IMR-90 (cell line): ENCODE measurements around the gene ALPK3. TPM values are rescaled to one million over a fixed set of nuclear protein-coding genes. Genes with fewer than 3 reads are reported as not detected.

Experiments used
- ATAC-seq: fragments of 200-7000 bp; cut with Tn5 transposase; 2 replicates; pipeline ENCODE4 v1.9.1; 2020; ENCODE audit warnings: low read depth, mild to moderate bottlenecking, moderate library complexity
- BruUV-seq: library from RNA; stranded (reverse); fragments of 400-500 nt; replicated peaks from 2 replicates; lab custom pipeline; 2021; lab: Mats Ljungman, UMichigan
- CTCF ChIA-PET: fragments of 300-600 bp; formaldehyde crosslinking; extraction: SDS; loops from one replicate; lab custom pipeline; 2021; ENCODE audit warnings: antibody characterized with exemption; lab: Yijun Ruan, JAX
- POLR2A ChIA-PET: fragments of 300-600 bp; sonication (Branson Sonifier 250); formaldehyde crosslinking; loops from one replicate; lab custom pipeline; 2022; ENCODE audit warnings: antibody characterized with exemption; ENCODE audit not compliant: unreplicated experiment; lab: Charles Lee
- DNase-seq: peaks from one replicate; pipeline ENCODE4 v3.0.0; 2013
- H2AFZ ChIP-seq: replicated peaks from 2 replicates; pipeline ENCODE3; 2013; ENCODE audit warnings: low read length, mild to moderate bottlenecking; ENCODE audit not compliant: poor library complexity
- H2AK5ac ChIP-seq: 2 replicates; pipeline ENCODE4 v1.6.1; 2013; ENCODE audit warnings: low read depth, low read length, inconsistent platforms
- H2AK9ac ChIP-seq: replicated peaks from 2 replicates; pipeline ENCODE3; 2013; ENCODE audit warnings: mild to moderate bottlenecking, low read depth, low read length, moderate library complexity; ENCODE audit not compliant: poor library complexity
- H2BK120ac ChIP-seq: 2 replicates; pipeline ENCODE4 v1.6.1; 2013; ENCODE audit warnings: low read depth, low read length, inconsistent platforms
- H2BK15ac ChIP-seq: 3 replicates; pipeline ENCODE4 v1.6.1; 2013; ENCODE audit warnings: low read depth, low read length, inconsistent platforms
- H2BK20ac ChIP-seq: 2 replicates; pipeline ENCODE4 v1.6.1; 2013; ENCODE audit warnings: low read depth, mild to moderate bottlenecking, inconsistent platforms, low read length, moderate library complexity
- H2BK5ac ChIP-seq: 2 replicates; pipeline ENCODE4 v1.6.1; 2013; ENCODE audit warnings: mild to moderate bottlenecking, low read depth, low read length, inconsistent platforms; ENCODE audit not compliant: poor library complexity, severe bottlenecking
- H3K14ac ChIP-seq: replicated peaks from 2 replicates; pipeline ENCODE4 v1.6.1; 2013; ENCODE audit warnings: low read depth, low read length, inconsistent platforms
- H3K18ac ChIP-seq: 2 replicates; pipeline ENCODE4 v1.6.1; 2013; ENCODE audit warnings: low read depth, low read length, control low read depth
- H3K23ac ChIP-seq: 2 replicates; pipeline ENCODE4 v1.6.1; 2013; ENCODE audit warnings: low read depth, low read length, inconsistent platforms
- H3K27ac ChIP-seq: 2 replicates; pipeline ENCODE4 v1.5.1; 2013; ENCODE audit warnings: mild to moderate bottlenecking, control low read depth, low read length; ENCODE audit not compliant: insufficient read depth
- H3K27me3 ChIP-seq: 2 replicates; pipeline ENCODE4 v1.6.1; 2013; ENCODE audit warnings: low read length; ENCODE audit not compliant: control insufficient read depth, insufficient read depth
- H3K36me3 ChIP-seq: 2 replicates; pipeline ENCODE4 v1.6.1; 2013; ENCODE audit warnings: low read length, mixed read lengths; ENCODE audit not compliant: control insufficient read depth, insufficient read depth
- H3K4ac ChIP-seq: 2 replicates; pipeline ENCODE4 v1.6.1; 2013; ENCODE audit warnings: low read depth, low read length, inconsistent platforms
- H3K4me1 ChIP-seq: 2 replicates; pipeline ENCODE4 v1.6.1; 2013; ENCODE audit warnings: low read length, mixed read lengths; ENCODE audit not compliant: control insufficient read depth, insufficient read depth
- H3K4me2 ChIP-seq: 2 replicates; pipeline ENCODE4 v1.6.1; 2013; ENCODE audit warnings: low read depth, mild to moderate bottlenecking, control low read depth, low read length, moderate library complexity
- H3K4me3 ChIP-seq: 2 replicates; pipeline ENCODE4 v1.5.1; 2013; ENCODE audit warnings: low read depth, mild to moderate bottlenecking, control low read depth, low read length, moderate library complexity; ENCODE audit not compliant: insufficient read depth
- H3K56ac ChIP-seq: 2 replicates; pipeline ENCODE4 v1.6.1; 2013; ENCODE audit warnings: low read length, inconsistent platforms; ENCODE audit not compliant: insufficient read depth; ENCODE audit errors: extremely low read depth
- H3K79me1 ChIP-seq, 2 experiments: 2 replicates each; pipeline ENCODE4 v1.6.1; 2013; ENCODE audit warnings: low read length in 2 of 2, inconsistent platforms in 1 of 2, low read depth in 1 of 2
- H3K9ac ChIP-seq: 2 replicates; pipeline ENCODE4 v1.6.1; 2013; ENCODE audit warnings: low read depth, low read length, control low read depth
- H3K9me1 ChIP-seq: 2 replicates; pipeline ENCODE4 v1.6.1; 2013; ENCODE audit warnings: low read length, inconsistent platforms; ENCODE audit not compliant: insufficient read depth
- H3K9me3 ChIP-seq: 2 replicates; pipeline ENCODE4 v1.6.1; 2013; ENCODE audit warnings: low read length; ENCODE audit not compliant: control insufficient read depth, insufficient read depth
- H4K20me1 ChIP-seq: 2 replicates; pipeline ENCODE4 v1.6.1; 2013; ENCODE audit warnings: low read length, inconsistent platforms; ENCODE audit not compliant: insufficient read depth
- H4K5ac ChIP-seq: 2 replicates; pipeline ENCODE4 v1.6.1; 2013; ENCODE audit warnings: mild to moderate bottlenecking, low read depth, low read length, control low read depth
- H4K8ac ChIP-seq, 2 experiments: 2 replicates each; pipeline ENCODE4 v1.6.1; 2013; ENCODE audit warnings: low read depth in 2 of 2, low read length in 2 of 2, control low read depth in 1 of 2, inconsistent platforms in 1 of 2
- H4K91ac ChIP-seq: 2 replicates; pipeline ENCODE4 v1.6.1; 2013; ENCODE audit warnings: low read depth, low read length, inconsistent platforms; ENCODE audit not compliant: insufficient read depth
- CEBPB ChIP-seq: IDR thresholded peaks from 2 replicates; pipeline ENCODE4 v1.6.1; 2012; ENCODE audit warnings: low read depth, low read length, improper control_type of control experiment
- NFE2L2 ChIP-seq: fragments of 150-350 bp; IDR thresholded peaks from 2 replicates; pipeline ENCODE4 v1.6.1; 2016; ENCODE audit warnings: low read depth, mild to moderate bottlenecking, low read length
- RAD21 ChIP-seq: IDR thresholded peaks from 2 replicates; pipeline ENCODE4 v1.6.1; 2012; ENCODE audit warnings: low read length, improper control_type of control experiment
- WGBS, 2 experiments: methylation state at CpG; one replicate each; pipeline versions ENCODE4 v1.1.5 to v1.1.7; 2013; ENCODE audit warnings: missing lambda C conversion rate in 2 of 2; ENCODE audit not compliant: insufficient read length in 1 of 2; ENCODE audit errors: extremely low coverage in 2 of 2; 5-methylcytosine and 5-hydroxymethylcytosine counted together
- dilution Hi-C: fragments of 300-500 bp; cut with HindIII; formaldehyde crosslinking; loops from one replicate; pipeline ENCODE4 v1.14.3; 2018; ENCODE audit warnings: low sequenced_read_pairs; ENCODE audit not compliant: unreplicated experiment
- in situ Hi-C: fragments of 300-500 bp; cut with MboI; formaldehyde crosslinking; loops from 3 replicates; pipeline ENCODE4 v1.14.3; 2019; ENCODE audit warnings: low sequenced_read_pairs, inconsistent platforms, mixed read lengths
- intact Hi-C: fragments of 100-400 bp; cut with micrococcal nuclease; formaldehyde crosslinking; loops from 2 replicates; pipeline ENCODE4 v1.10.0; 2022
- polyA plus RNA-seq, 3 experiments: library from polyadenylated mRNA; depleted of rRNA; stranded (reverse); fragments of >200 nt; gene quantifications; 2 replicates each; pipeline ENCODE4 v1.2.3, GENCODE V29; 2012; ENCODE audit warnings: low replicate concordance in 1 of 3
- total RNA-seq: library from RNA; depleted of rRNA; stranded (reverse); fragments of >200 nt; gene quantifications from 2 replicates; pipeline ENCODE4 v1.2.3, GENCODE V29; 2012

The ALPK3 gene
- total and polyA plus RNA-seq, 2 of the 4 experiments (the other 2 are of a cell fraction): under 0.01 to 0.26 TPM

DNA sequence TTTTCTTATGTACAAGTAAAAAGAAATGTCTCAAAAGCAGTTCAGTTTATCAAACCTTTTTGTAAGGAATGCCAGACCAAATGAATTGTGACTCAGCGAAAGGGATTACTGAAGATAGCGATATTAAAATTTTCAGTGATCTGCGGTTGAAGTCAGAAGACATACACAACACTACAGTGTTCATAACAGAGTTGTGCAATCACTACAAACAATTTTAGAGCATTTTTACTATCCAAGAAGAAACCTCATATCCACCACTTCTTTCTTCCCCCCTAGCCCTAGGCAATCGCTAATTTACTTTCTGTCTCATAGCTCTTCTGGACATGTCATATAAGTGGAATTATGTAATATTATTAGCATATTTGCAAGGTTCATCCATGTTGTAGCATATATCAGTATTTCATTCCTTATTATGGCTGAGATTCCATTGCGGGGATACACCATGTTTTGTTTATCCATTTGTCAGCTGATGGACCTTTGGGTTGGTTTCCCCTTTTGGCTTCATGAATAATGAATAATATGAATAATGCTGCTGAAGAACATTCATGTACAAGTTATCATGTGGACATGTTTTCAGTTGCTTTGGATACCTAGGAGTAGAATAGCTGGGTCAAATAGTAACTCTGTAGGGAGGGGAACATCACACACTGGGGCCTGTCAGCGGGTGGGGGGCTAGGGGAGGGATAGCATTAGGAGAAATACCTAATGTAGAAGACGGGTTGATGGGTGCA lies 23.6 kb upstream of the ALPK3 start:
- Histone ChIP-seq H4K8ac (no peak overlapping the region), H3K9me3 (no peaks in the 10 kb centered on the region), H4K91ac (no peak overlapping the region), H2AK5ac (no peak overlapping the region), H3K9ac (no peak overlapping the region), H3K4me3 (no peak overlapping the region), H3K18ac (no peak overlapping the region), H2AFZ (no peak overlapping the region), H2BK5ac (no peak overlapping the region), H2AK9ac (no peak overlapping the region), H3K9me1 (peaks cover 20% of the 10 kb centered on the region), H2BK15ac (no peak overlapping the region), H3K56ac (no peak overlapping the region), H3K36me3 (peaks cover 21% of the 10 kb centered on the region), H3K23ac (no peak overlapping the region), H3K4ac (no peak overlapping the region), H3K27ac (no peak overlapping the region), H2BK120ac (no peak overlapping the region), H3K79me1 (peaks cover 22 to 63% of the 10 kb centered on the region in 2 experiments), H4K5ac (no peak overlapping the region), H2BK20ac (no peak overlapping the region), H3K4me1 (peaks cover 6% of the 10 kb centered on the region), H3K27me3 (no peaks in the 10 kb centered on the region), H4K20me1 (peaks cover 30% of the 10 kb centered on the region; the same call in 1 of the 2 replicates), H3K4me2 (no peak overlapping the region), H3K14ac (no peak overlapping the region)
- no CpG with 5 or more reads among the region's 7 CpGs for WGBS, 2 experiments
- 0 out of 2 replicates have a peak, but pooled peaks have one; percentile 15 for TF ChIP-seq NFE2L2
- TF ChIP-seq RAD21: no peak
- TF ChIP-seq CEBPB: peak; percentile 78
- intact Hi-C loops: no loop called here
- in situ Hi-C loops: no loop called here
- CTCF ChIA-PET: no interaction called here
- no peak for ATAC-seq
- DNase-seq: no peak
- dilution Hi-C loops: no loop called here
- POLR2A ChIA-PET: no interaction called here
- no TSS peak for BruUV-seq
